GM12873 (cell line): ENCODE data around the gene PTPN9.

Source experiments
- CTCF ChIP-seq: IDR thresholded peaks from 2 replicates; pipeline ENCODE4 v1.5.1; 2012; ENCODE audit warnings: low read depth, mild to moderate bottlenecking, moderate library complexity, low read length, control low read depth; ENCODE audit not compliant: insufficient read depth; ENCODE audit errors: missing control alignments

Gene PTPN9

GRCh38 chr15:75573648-75574384, 5.3 kb downstream of the PTPN9 start:
- no peak for TF ChIP-seq CTCF

- no peak for TF ChIP-seq CTCF
These were observed 8.8 kb downstream of the PTPN9 start for GRCh38 chr15:75570126-75570845.

GRCh38 chr15:75565062-75565970, 13.8 kb downstream of the PTPN9 start:
- no peak for TF ChIP-seq CTCF

GRCh38 chr15:75561888-75562287, 17.2 kb downstream of the PTPN9 start:
- no peak for TF ChIP-seq CTCF

GRCh38 chr15:75554717-75555116, 24.4 kb downstream of the PTPN9 start:
- TF ChIP-seq CTCF = no peak

- no peak for TF ChIP-seq CTCF
These were observed 25.5 kb downstream of the PTPN9 start for GRCh38 chr15:75553659-75554058.

GRCh38 chr15:75551091-75551490, 28.0 kb downstream of the PTPN9 start:
- no peak for TF ChIP-seq CTCF
